ENCODE results near the gene PTPRJ. TPM values are rescaled to one million over a fixed set of nuclear protein-coding genes. Genes with fewer than 3 reads are reported as not detected.

PTPRJ gene
- total and polyA plus RNA-seq, 2 of the 13 experiments (the other 11 are each of a cell fraction or from before 2014, with no cell fraction given) = 1.0 to 1.2 TPM

GRCh38 chr11:48134221-48134922, 154.0 kb downstream of the PTPRJ start:
- Histone ChIP-seq H3K36me3 (replicated peaks in 1 of 2; ENCODE audit: control insufficient read depth in 1 of 2, insufficient read depth in 2 of 2, low read length in 2 of 2) (no peaks in the 10 kb centered on the region), H3K4me1 (ENCODE audit: insufficient read depth, low read length) (no peaks in the 10 kb centered on the region), H3K79me2 (ENCODE audit: insufficient read depth, low read length) (no peaks in the 10 kb centered on the region), H4K20me1 (ENCODE audit: insufficient read depth, low read length) (no peaks in the 10 kb centered on the region), H3K4me2 (ENCODE audit: low read depth, low read length) (no peak overlapping the region), H3K9ac (ENCODE audit: insufficient read depth, low read depth, low read length) (no peak overlapping the region), H3K9me3 (ENCODE audit: low read length) (no peaks in the 10 kb centered on the region), H3K27me3 (ENCODE audit: control insufficient read depth in 1 of 2, insufficient read depth in 2 of 2, low read length in 2 of 2) (no peaks in the 10 kb centered on the region), H3K27ac (ENCODE audit: extremely low read length, insufficient read depth, low read length) (no peak overlapping the region), H2AFZ (ENCODE audit: low read length) (no peak overlapping the region), H3K4me3 (replicated peaks in 1 of 3; ENCODE audit: insufficient read depth in 1 of 3, low read depth in 2 of 3, low read length in 3 of 3) (no peak overlapping the region)
- CTCF ChIA-PET (ENCODE audit: low intra/inter-chr PET ratio, low total read pairs) = no interaction called here
- FAIRE-seq = no peak
- BruUV-seq (replicated peaks) = no TSS peak
- in situ Hi-C loops (cut with HindIII; ENCODE audit: extremely low pct_ligation_motif_present, low pct_unique_long_range_greater_than_20kb) = no loop called here
- no peak for DNase-seq (ENCODE audit: low spot score)
- intact Hi-C loops (cut with micrococcal nuclease; ENCODE audit: unreplicated experiment) = no loop called here
- ATAC-seq = no peak
- 90% methylated on average over 10 of the region's 10 CpGs for WGBS (ENCODE audit: low lambda C conversion rate)
- POLR2A ChIA-PET = no interaction called here
- TF ChIP-seq ARID2 (CRISPR knock-in tag; IDR thresholded peaks at IDR 0.05; ENCODE audit: borderline replicate concordance) = no peak
- no peak for TF ChIP-seq RERE (CRISPR knock-in tag; IDR thresholded peaks at IDR 0.05; ENCODE audit: low read depth)
- no peak for TF ChIP-seq ZNF350 (CRISPR knock-in tag; IDR thresholded peaks at IDR 0.05; ENCODE audit: borderline replicate concordance, low read depth)
- TF ChIP-seq ESRRA (CRISPR knock-in tag; IDR thresholded peaks at IDR 0.05; ENCODE audit: low read depth) = no peak
- TF ChIP-seq ZZZ3 (CRISPR knock-in tag; IDR thresholded peaks at IDR 0.05; ENCODE audit: borderline replicate concordance) = no peak
- TF ChIP-seq RFX1 (IDR thresholded peaks at IDR 0.05) = no peak
- TF ChIP-seq ZMAT3 (CRISPR knock-in tag; conservative IDR thresholded peaks at IDR 0.05) = no peak
- no peak for TF ChIP-seq HOMEZ (CRISPR knock-in tag; IDR thresholded peaks at IDR 0.05; ENCODE audit: low read depth)
- TF ChIP-seq RXRB (CRISPR knock-in tag; IDR thresholded peaks at IDR 0.05; ENCODE audit: borderline replicate concordance) = no peak
- no peak for TF ChIP-seq TRIM22 (IDR thresholded peaks at IDR 0.05)
- no peak for TF ChIP-seq STAG1 (CRISPR knock-in tag; IDR thresholded peaks at IDR 0.05)
- TF ChIP-seq ZBTB34 (CRISPR knock-in tag; IDR thresholded peaks at IDR 0.05) = no peak
- no peak for TF ChIP-seq ZNF234 (CRISPR knock-in tag; conservative IDR thresholded peaks at IDR 0.05)
- TF ChIP-seq ZNF761 (CRISPR knock-in tag; conservative IDR thresholded peaks at IDR 0.05) = no peak
- TF ChIP-seq IKZF1 (IDR thresholded peaks at IDR 0.05) = no peak
